ENCODE measurements around the gene IL31.
A peak's percentile ranks its signal among the peaks of the same experiment; 100 is the strongest.

Gene IL31

DNA sequence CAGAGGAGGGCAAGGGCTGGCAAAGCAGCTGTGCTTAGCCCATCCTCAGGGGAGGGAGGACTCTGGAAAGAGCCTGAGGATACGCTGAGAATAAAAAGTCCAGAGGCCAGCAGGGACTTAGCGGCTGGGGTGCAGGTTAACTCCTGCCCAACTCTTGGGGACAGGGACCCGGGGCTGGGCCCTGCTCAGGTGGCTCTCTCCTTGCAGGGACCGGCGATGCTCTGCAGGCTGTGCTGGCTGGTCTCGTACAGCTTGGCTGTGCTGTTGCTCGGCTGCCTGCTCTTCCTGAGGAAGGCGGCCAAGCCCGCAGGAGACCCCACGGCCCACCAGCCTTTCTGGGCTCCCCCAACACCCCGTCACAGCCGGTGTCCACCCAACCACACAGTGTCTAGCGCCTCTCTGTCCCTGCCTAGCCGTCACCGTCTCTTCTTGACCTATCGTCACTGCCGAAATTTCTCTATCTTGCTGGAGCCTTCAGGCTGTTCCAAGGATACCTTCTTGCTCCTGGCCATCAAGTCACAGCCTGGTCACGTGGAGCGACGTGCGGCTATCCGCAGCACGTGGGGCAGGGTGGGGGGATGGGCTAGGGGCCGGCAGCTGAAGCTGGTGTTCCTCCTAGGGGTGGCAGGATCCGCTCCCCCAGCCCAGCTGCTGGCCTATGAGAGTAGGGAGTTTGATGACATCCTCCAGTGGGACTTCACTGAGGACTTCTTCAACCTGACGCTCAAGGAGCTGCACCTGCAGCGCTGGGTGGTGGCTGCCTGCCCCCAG, 32.3 kb upstream of the IL31 start:
- TF ChIP-seq, protein P1, sequence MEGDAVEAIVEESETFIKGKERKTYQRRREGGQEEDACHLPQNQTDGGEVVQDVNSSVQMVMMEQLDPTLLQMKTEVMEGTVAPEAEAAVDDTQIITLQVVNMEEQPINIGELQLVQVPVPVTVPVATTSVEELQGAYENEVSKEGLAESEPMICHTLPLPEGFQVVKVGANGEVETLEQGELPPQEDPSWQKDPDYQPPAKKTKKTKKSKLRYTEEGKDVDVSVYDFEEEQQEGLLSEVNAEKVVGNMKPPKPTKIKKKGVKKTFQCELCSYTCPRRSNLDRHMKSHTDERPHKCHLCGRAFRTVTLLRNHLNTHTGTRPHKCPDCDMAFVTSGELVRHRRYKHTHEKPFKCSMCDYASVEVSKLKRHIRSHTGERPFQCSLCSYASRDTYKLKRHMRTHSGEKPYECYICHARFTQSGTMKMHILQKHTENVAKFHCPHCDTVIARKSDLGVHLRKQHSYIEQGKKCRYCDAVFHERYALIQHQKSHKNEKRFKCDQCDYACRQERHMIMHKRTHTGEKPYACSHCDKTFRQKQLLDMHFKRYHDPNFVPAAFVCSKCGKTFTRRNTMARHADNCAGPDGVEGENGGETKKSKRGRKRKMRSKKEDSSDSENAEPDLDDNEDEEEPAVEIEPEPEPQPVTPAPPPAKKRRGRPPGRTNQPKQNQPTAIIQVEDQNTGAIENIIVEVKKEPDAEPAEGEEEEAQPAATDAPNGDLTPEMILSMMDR (IDR thresholded peaks at IDR 0.05; ENCODE audit: low read depth, low read length) = no peak
- no peak overlapping the region for H3K4me3 ChIP-seq (ENCODE audit: low read depth, low read length)

DNA sequence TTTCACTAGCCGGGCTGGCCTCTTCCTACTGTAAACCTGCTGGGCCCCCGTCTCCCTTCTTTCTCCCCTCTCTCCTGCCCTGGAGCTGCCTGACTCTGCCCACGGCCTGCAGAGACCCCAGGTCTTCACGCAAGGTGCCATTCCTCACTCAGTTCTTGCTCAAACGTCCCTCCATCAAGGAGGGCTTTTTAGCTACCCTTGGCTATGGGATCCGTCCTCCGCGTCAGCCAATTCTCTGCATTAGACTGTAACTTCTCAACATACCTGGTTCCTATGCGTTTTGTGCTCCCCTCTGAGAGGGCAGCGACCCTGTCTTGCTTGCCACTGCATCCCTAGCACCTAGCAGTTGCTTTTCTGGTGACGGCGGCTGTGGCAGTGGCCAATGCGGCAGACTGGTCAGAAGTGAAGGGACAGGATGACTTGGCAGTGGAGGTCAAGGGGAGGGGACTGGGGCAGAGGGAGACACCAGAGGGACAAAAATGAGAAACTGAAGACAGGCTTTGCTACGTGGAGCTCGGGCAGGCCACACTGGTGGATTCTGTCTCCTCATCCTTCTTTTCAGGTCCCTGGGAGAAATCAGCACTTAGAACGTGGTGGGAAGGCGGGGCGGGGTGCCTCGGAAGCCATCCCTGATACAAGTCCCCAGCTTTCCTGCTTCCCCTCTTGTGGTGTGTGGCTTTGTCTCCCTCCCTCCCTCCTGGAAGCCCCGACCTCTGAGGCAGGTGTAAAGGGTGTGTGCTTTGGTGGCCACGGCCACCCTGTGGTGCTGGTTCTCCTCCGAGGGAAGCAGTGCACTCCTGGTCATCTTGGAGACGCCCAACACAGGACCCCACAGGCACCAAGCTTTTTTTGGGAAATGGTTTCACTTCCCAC, 31.3 kb upstream of the IL31 start:
- TF ChIP-seq, protein P1 (IDR thresholded peaks at IDR 0.05; ENCODE audit: low read depth, low read length) = no peak
- no peak overlapping the region for H3K4me3 ChIP-seq (ENCODE audit: low read depth, low read length)

DNA sequence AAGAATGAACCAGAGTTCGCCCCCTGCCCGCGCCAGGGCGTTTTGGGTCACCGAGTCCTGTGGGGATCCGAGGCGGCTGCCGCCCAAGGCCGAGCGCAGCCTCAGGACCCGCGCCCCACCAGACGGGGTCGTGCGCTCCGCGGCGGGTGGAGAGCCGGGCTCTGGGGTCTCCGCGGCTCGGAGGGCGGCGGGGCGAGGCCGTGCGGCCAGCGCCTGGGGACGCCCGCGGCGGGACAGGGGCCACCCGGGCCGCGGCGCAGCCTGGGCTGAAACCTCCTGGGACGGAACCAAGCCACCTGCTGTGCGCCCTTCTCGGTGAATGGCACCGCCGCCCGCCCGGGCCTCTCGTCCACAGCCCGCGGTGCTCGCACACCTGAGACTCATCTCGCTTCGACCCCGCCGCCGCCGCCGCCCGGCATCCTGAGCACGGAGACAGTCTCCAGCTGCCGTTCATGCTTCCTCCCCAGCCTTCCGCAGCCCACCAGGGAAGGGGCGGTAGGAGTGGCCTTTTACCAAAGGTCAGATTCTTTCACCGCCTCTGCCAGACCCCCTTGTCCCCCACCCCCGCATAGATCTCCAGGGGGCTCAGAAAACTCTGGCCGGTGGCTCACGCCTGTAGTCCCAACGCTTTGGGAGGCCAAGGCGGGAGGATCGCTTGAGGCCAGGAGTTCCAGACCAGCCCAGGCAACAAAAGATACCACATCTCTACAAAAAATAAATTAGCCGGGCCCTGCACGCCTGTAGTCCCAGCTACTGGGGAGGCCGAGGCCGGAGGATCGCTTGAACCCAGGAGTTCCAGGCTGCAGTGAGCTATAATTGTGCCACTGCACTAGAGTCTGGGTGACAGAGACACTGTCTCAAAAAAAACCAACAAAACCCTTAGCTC, 30.4 kb upstream of the IL31 start:
- peak overlapping the region; percentile 58 for H3K4me3 ChIP-seq (ENCODE audit: low read depth, low read length)
- TF ChIP-seq, protein P1 (IDR thresholded peaks at IDR 0.05; ENCODE audit: low read depth, low read length) = no peak

DNA sequence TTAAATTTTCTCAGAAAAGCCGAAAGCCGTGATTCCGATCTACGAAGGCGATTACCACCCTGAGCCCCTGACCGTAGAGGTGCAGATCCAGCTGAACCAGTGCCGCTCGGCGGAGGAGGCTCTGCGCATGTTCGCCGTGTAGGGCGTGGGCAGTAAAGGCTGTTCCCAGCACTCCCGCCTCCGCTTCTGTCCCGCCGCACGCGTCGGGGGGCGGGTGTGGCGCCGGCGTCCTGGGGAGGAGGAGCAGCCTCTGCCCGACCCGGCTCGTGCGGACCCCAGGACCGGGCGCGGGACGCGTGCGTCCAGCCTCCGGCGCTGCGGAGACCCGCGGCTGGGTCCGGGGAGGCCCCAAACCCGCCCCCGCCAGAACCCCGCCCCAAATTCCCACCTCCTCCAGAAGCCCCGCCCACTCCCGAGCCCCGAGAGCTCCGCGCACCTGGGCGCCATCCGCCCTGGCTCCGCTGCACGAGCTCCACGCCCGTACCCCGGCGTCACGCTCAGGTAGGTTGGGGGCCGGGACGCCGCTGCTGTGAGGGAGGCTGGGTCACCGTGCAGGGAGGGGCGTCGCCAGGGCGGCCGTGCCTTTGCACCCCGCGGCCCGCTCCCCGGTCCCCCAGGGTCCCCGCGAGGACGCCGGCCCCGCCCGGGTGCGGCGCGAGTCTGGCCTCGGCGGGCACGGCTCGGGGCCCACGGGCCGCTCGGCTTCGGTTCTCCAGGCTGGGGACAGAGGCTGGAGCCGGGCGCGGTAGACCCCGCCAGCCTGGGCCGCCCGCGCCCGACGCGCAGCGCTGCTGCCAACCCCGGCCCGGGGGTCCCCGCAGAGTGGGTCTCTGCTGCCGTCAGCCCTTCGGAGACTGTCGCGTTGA, 29.5 kb upstream of the IL31 start, which contains the start of gene B3GNT4:
Gene B3GNT4, plus strand, starts transcription at position 409 of the 866 bp plus-strand sequence. CDS start 910 bp downstream, outside the sequence.
- H3K4me3 ChIP-seq (ENCODE audit: low read depth, low read length) = peak within 1 kb of the TSS; percentile 58
- TF ChIP-seq, protein P1 (IDR thresholded peaks at IDR 0.05; ENCODE audit: low read depth, low read length) = no peak

DNA sequence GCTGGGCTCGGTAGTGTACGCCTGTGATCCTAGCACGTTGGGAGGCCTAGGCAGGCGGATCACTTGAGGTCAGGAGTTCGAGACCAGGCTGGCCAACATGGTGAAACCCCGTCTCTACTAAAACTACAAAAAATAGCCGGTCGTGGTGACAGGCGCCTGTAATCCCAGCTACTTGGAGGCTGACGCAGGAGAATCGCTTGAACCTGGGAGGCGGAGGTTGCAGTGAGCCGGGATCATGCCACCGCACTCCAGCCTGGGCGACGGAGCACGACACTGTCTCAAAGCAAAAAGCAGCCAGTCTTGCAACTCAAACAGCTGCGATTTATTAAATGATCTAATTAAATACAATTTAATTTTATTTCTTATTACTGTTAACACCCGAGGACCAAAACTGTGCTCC, 28.8 kb upstream of the IL31 start:
- peak overlapping the region; percentile 58 for H3K4me3 ChIP-seq (ENCODE audit: low read depth, low read length)

DNA sequence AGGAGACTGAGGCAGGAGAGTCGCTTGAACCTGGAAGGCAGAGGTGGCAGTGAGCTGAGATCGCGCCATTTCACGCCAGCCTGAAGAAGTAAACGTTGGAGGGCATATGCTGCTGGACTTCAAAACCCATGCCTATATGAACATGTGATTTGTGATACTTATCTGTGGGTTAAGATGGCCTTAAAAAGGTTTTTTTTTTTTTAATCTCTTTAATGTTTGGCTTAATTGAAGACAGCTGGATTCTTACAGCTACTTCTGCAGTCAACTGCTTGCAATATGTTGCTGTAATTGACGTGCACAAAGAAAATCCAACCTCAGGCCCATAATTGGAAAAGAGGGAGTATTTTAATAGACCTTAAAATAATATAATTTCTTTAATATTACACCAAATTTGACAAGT, 28.0 kb upstream of the IL31 start:
- TF ChIP-seq, protein P1 (IDR thresholded peaks at IDR 0.05; ENCODE audit: low read depth, low read length) = no peak
- H3K4me3 ChIP-seq (ENCODE audit: low read depth, low read length) = no peak overlapping the region
